ENCODE data around the gene NHSL2. TPM values are rescaled to one million over a fixed set of nuclear protein-coding genes. Genes with fewer than 3 reads are reported as not detected.

Gene NHSL2
- total and polyA plus RNA-seq, 2 experiments from 2014 or later, result 4.7 to 9.5 TPM

GRCh38 chrX:71978164-71978563, 67.5 kb downstream of the NHSL2 start:
- Mint-ChIP-seq H3K36me3 (ENCODE audit: low read depth) (peaks cover 3% of the 10 kb centered on the region; the same call in 2 of the 3 replicates), H3K4me3 (no peak overlapping the region)
- no peaks in the 10 kb centered on the region for H3F3A ChIP-seq (replicated peaks; ENCODE audit: low read depth)

More at GRCh38 chrX:71978164-71978563, 67.5 kb downstream of the NHSL2 start:
- Histone ChIP-seq H4K20me1 (replicated peaks; ENCODE audit: insufficient read depth) (no peaks in the 10 kb centered on the region), H3K36me3 (ENCODE audit: insufficient read depth) (no peaks in the 10 kb centered on the region), H2AFZ (no peak overlapping the region), H3K9me2 (ENCODE audit: insufficient read depth) (no peaks in the 10 kb centered on the region), H3K27me3 (ENCODE audit: insufficient read depth) (no peaks in the 10 kb centered on the region), H3K4me3 (no peak overlapping the region), H3K27ac (ENCODE audit: low read depth) (no peak overlapping the region), H3K79me2 (replicated peaks; ENCODE audit: insufficient read depth) (no peaks in the 10 kb centered on the region), H3K4me2 (no peak overlapping the region), H3K4me1 (ENCODE audit: insufficient read depth) (no peaks in the 10 kb centered on the region; the same call in 1 of the 2 replicates)
- DNase-seq (ENCODE audit: low spot score) (no peak), ATAC-seq (no peak)
- Mint-ChIP-seq H3K27me3 (ENCODE audit: insufficient read depth, low read depth, poor library complexity) (no peaks in the 10 kb centered on the region), H3K4me1 (peaks cover 27% of the 10 kb centered on the region), H3K9me3 (peaks cover 3% of the 10 kb centered on the region; the same call in 2 of the 3 replicates), H3K27ac (no peak overlapping the region)
- TF ChIP-seq, protein P1, sequence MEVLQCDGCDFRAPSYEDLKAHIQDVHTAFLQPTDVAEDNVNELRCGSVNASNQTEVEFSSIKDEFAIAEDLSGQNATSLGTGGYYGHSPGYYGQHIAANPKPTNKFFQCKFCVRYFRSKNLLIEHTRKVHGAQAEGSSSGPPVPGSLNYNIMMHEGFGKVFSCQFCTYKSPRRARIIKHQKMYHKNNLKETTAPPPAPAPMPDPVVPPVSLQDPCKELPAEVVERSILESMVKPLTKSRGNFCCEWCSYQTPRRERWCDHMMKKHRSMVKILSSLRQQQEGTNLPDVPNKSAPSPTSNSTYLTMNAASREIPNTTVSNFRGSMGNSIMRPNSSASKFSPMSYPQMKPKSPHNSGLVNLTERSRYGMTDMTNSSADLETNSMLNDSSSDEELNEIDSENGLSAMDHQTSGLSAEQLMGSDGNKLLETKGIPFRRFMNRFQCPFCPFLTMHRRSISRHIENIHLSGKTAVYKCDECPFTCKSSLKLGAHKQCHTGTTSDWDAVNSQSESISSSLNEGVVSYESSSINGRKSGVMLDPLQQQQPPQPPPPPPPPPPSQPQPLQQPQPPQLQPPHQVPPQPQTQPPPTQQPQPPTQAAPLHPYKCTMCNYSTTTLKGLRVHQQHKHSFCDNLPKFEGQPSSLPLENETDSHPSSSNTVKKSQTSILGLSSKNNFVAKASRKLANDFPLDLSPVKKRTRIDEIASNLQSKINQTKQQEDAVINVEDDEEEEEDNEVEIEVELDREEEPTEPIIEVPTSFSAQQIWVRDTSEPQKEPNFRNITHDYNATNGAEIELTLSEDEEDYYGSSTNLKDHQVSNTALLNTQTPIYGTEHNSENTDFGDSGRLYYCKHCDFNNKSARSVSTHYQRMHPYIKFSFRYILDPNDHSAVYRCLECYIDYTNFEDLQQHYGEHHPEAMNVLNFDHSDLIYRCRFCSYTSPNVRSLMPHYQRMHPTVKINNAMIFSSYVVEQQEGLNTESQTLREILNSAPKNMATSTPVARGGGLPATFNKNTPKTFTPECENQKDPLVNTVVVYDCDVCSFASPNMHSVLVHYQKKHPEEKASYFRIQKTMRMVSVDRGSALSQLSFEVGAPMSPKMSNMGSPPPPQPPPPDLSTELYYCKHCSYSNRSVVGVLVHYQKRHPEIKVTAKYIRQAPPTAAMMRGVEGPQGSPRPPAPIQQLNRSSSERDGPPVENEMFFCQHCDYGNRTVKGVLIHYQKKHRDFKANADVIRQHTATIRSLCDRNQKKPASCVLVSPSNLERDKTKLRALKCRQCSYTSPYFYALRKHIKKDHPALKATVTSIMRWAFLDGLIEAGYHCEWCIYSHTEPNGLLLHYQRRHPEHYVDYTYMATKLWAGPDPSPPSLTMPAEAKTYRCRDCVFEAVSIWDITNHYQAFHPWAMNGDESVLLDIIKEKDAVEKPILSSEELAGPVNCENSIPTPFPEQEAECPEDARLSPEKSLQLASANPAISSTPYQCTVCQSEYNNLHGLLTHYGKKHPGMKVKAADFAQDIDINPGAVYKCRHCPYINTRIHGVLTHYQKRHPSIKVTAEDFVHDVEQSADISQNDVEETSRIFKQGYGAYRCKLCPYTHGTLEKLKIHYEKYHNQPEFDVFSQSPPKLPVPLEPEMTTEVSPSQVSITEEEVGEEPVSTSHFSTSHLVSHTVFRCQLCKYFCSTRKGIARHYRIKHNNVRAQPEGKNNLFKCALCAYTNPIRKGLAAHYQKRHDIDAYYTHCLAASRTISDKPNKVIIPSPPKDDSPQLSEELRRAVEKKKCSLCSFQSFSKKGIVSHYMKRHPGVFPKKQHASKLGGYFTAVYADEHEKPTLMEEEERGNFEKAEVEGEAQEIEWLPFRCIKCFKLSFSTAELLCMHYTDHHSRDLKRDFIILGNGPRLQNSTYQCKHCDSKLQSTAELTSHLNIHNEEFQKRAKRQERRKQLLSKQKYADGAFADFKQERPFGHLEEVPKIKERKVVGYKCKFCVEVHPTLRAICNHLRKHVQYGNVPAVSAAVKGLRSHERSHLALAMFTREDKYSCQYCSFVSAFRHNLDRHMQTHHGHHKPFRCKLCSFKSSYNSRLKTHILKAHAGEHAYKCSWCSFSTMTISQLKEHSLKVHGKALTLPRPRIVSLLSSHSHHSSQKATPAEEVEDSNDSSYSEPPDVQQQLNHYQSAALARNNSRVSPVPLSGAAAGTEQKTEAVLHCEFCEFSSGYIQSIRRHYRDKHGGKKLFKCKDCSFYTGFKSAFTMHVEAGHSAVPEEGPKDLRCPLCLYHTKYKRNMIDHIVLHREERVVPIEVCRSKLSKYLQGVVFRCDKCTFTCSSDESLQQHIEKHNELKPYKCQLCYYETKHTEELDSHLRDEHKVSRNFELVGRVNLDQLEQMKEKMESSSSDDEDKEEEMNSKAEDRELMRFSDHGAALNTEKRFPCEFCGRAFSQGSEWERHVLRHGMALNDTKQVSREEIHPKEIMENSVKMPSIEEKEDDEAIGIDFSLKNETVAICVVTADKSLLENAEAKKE (CRISPR knock-in tag; IDR thresholded peaks at IDR 0.05), result no peak
- TF ChIP-seq JUNB (IDR thresholded peaks at IDR 0.05; ENCODE audit: unreplicated experiment) (no peak), ZNF331 (CRISPR knock-in tag; IDR thresholded peaks at IDR 0.05; ENCODE audit: low read depth) (no peak), CREB1 (CRISPR knock-in tag; IDR thresholded peaks at IDR 0.05; ENCODE audit: low read depth) (no peak), ETS1 (IDR thresholded peaks at IDR 0.05) (no peak), EZH2phosphoT487 (IDR thresholded peaks at IDR 0.05; ENCODE audit: unreplicated experiment) (no peak), EZH2 (IDR thresholded peaks at IDR 0.05; ENCODE audit: low read depth, unreplicated experiment) (no peak), NANOG (IDR thresholded peaks at IDR 0.05; ENCODE audit: borderline replicate concordance) (no peak), POLR2AphosphoS5 (IDR thresholded peaks at IDR 0.05; ENCODE audit: low read depth) (no peak), ZNF114 (CRISPR knock-in tag; IDR thresholded peaks at IDR 0.05) (no peak), STAT1 (IDR thresholded peaks at IDR 0.05; ENCODE audit: unreplicated experiment) (no peak)
- TF ChIP-seq, protein P2, sequence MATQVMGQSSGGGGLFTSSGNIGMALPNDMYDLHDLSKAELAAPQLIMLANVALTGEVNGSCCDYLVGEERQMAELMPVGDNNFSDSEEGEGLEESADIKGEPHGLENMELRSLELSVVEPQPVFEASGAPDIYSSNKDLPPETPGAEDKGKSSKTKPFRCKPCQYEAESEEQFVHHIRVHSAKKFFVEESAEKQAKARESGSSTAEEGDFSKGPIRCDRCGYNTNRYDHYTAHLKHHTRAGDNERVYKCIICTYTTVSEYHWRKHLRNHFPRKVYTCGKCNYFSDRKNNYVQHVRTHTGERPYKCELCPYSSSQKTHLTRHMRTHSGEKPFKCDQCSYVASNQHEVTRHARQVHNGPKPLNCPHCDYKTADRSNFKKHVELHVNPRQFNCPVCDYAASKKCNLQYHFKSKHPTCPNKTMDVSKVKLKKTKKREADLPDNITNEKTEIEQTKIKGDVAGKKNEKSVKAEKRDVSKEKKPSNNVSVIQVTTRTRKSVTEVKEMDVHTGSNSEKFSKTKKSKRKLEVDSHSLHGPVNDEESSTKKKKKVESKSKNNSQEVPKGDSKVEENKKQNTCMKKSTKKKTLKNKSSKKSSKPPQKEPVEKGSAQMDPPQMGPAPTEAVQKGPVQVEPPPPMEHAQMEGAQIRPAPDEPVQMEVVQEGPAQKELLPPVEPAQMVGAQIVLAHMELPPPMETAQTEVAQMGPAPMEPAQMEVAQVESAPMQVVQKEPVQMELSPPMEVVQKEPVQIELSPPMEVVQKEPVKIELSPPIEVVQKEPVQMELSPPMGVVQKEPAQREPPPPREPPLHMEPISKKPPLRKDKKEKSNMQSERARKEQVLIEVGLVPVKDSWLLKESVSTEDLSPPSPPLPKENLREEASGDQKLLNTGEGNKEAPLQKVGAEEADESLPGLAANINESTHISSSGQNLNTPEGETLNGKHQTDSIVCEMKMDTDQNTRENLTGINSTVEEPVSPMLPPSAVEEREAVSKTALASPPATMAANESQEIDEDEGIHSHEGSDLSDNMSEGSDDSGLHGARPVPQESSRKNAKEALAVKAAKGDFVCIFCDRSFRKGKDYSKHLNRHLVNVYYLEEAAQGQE (IDR thresholded peaks at IDR 0.05; ENCODE audit: unreplicated experiment), result no peak

All from GM23338 (cell line).